ENCODE data around the gene TCEA3.

Gene TCEA3

GRCh38 chr1:23431431-23431830 lies 6.9 kb upstream of the TCEA3 start:
- peaks cover 28% of the 10 kb centered on the region for H3K36me3 ChIP-seq (ENCODE audit: control insufficient read depth, insufficient read depth, low read length)
- H3K9me3 ChIP-seq (ENCODE audit: control insufficient read depth, insufficient read depth, low read length) = no peaks in the 10 kb centered on the region
- no peaks in the 10 kb centered on the region for H3K4me1 ChIP-seq (ENCODE audit: control insufficient read depth, insufficient read depth, low read length)
- no peak overlapping the region for H3K4me3 ChIP-seq (ENCODE audit: low read length)
- no peak for DNase-seq (ENCODE audit: low read depth, low spot score)
- no peak overlapping the region for H3K27ac ChIP-seq (ENCODE audit: low read length)
- H3K27me3 ChIP-seq (ENCODE audit: control insufficient read depth, insufficient read depth, low read length) = peaks cover 2% of the 10 kb centered on the region; the same call in 1 of the 2 replicates
- WGBS (ENCODE audit: insufficient coverage, insufficient read length) = no CpG with 5 or more reads among the region's 5 CpGs

- no peak overlapping the region for H3K27ac ChIP-seq (ENCODE audit: low read length)
- DNase-seq (ENCODE audit: low read depth, low spot score) = no peak
- H3K27me3 ChIP-seq (ENCODE audit: control insufficient read depth, insufficient read depth, low read length) = peaks cover 7% of the 10 kb centered on the region; the same call in 1 of the 2 replicates
- H3K9me3 ChIP-seq (ENCODE audit: control insufficient read depth, insufficient read depth, low read length) = no peaks in the 10 kb centered on the region
- no peaks in the 10 kb centered on the region for H3K4me1 ChIP-seq (ENCODE audit: control insufficient read depth, insufficient read depth, low read length)
- peaks cover 27% of the 10 kb centered on the region for H3K36me3 ChIP-seq (ENCODE audit: control insufficient read depth, insufficient read depth, low read length)
- WGBS (ENCODE audit: insufficient coverage, insufficient read length) = no CpG with 5 or more reads among the region's 12 CpGs
- no peak overlapping the region for H3K4me3 ChIP-seq (ENCODE audit: low read length)
Measured at GRCh38 chr1:23430803-23431202, 6.3 kb upstream of the TCEA3 start.

GRCh38 chr1:23428136-23428905 lies 3.8 kb upstream of the TCEA3 start:
- DNase-seq (ENCODE audit: low read depth, low spot score) = no peak
- peaks cover 13% of the 10 kb centered on the region for H3K36me3 ChIP-seq (ENCODE audit: control insufficient read depth, insufficient read depth, low read length)

GRCh38 chr1:23427550-23427949 lies 3.0 kb upstream of the TCEA3 start:
- WGBS (ENCODE audit: insufficient coverage, insufficient read length) = no CpG with 5 or more reads among the region's 3 CpGs
- H3K4me1 ChIP-seq (ENCODE audit: control insufficient read depth, insufficient read depth, low read length) = peaks cover 2% of the 10 kb centered on the region
- DNase-seq (ENCODE audit: low read depth, low spot score) = no peak
- H3K4me3 ChIP-seq (ENCODE audit: low read length) = no peak overlapping the region
- H3K27ac ChIP-seq (ENCODE audit: low read length) = no peak overlapping the region
- peaks cover 7% of the 10 kb centered on the region; the same call in 1 of the 2 replicates for H3K36me3 ChIP-seq (ENCODE audit: control insufficient read depth, insufficient read depth, low read length)
- peaks cover 34% of the 10 kb centered on the region for H3K27me3 ChIP-seq (ENCODE audit: control insufficient read depth, insufficient read depth, low read length)
- no peaks in the 10 kb centered on the region for H3K9me3 ChIP-seq (ENCODE audit: control insufficient read depth, insufficient read depth, low read length)

More at GRCh38 chr1:23428136-23428905, 3.8 kb upstream of the TCEA3 start:
- peaks cover 1% of the 10 kb centered on the region for H3K4me1 ChIP-seq (ENCODE audit: control insufficient read depth, insufficient read depth, low read length)
- H3K27ac ChIP-seq (ENCODE audit: low read length) = no peak overlapping the region
- H3K27me3 ChIP-seq (ENCODE audit: control insufficient read depth, insufficient read depth, low read length) = peaks cover 26% of the 10 kb centered on the region
- H3K4me3 ChIP-seq (ENCODE audit: low read length) = no peak overlapping the region
- no CpG with 5 or more reads among the region's 2 CpGs for WGBS (ENCODE audit: insufficient coverage, insufficient read length)
- H3K9me3 ChIP-seq (ENCODE audit: control insufficient read depth, insufficient read depth, low read length) = no peaks in the 10 kb centered on the region

- Histone ChIP-seq H3K27me3 (ENCODE audit: control insufficient read depth, insufficient read depth, low read length) (peaks cover 41% of the 10 kb centered on the region), H3K27ac (ENCODE audit: low read length) (no peak overlapping the region), H3K9me3 (ENCODE audit: control insufficient read depth, insufficient read depth, low read length) (no peaks in the 10 kb centered on the region), H3K4me1 (ENCODE audit: control insufficient read depth, insufficient read depth, low read length) (peaks cover 2% of the 10 kb centered on the region), H3K4me3 (ENCODE audit: low read length) (no peak overlapping the region), H3K36me3 (ENCODE audit: control insufficient read depth, insufficient read depth, low read length) (peaks cover 7% of the 10 kb centered on the region; the same call in 1 of the 2 replicates)
- no peak for DNase-seq (ENCODE audit: low read depth, low spot score)
- WGBS (ENCODE audit: insufficient coverage, insufficient read length) = no CpG with 5 or more reads among the region's 2 CpGs
Measured at GRCh38 chr1:23426828-23427227, 2.3 kb upstream of the TCEA3 start.

GRCh38 chr1:23425193-23425494 lies 596 bp upstream of the TCEA3 start:
- WGBS (ENCODE audit: insufficient coverage, insufficient read length) = no CpG with 5 or more reads among the region's 5 CpGs
- Histone ChIP-seq H3K27ac (ENCODE audit: low read length) (no peak overlapping the region), H3K4me1 (ENCODE audit: control insufficient read depth, insufficient read depth, low read length) (peaks cover 2% of the 10 kb centered on the region), H3K9me3 (ENCODE audit: control insufficient read depth, insufficient read depth, low read length) (no peaks in the 10 kb centered on the region), H3K27me3 (ENCODE audit: control insufficient read depth, insufficient read depth, low read length) (peaks cover 57% of the 10 kb centered on the region), H3K4me3 (ENCODE audit: low read length) (no peak overlapping the region), H3K36me3 (ENCODE audit: control insufficient read depth, insufficient read depth, low read length) (0 out of 2 replicates have a peak, but pooled peaks cover 2% of the 10 kb centered on the region)
- DNase-seq (ENCODE audit: low read depth, low spot score) = no peak

- Histone ChIP-seq H3K27me3 (ENCODE audit: control insufficient read depth, insufficient read depth, low read length) (peaks cover 65% of the 10 kb centered on the region), H3K4me1 (ENCODE audit: control insufficient read depth, insufficient read depth, low read length) (peaks cover 2% of the 10 kb centered on the region), H3K4me3 (ENCODE audit: low read length) (peak overlapping the region; percentile 31; the same call in 1 of the 2 replicates), H3K9me3 (ENCODE audit: control insufficient read depth, insufficient read depth, low read length) (no peaks in the 10 kb centered on the region), H3K27ac (ENCODE audit: low read length) (no peak overlapping the region), H3K36me3 (ENCODE audit: control insufficient read depth, insufficient read depth, low read length) (no peaks in the 10 kb centered on the region)
- no peak for DNase-seq (ENCODE audit: low read depth, low spot score)
- WGBS (ENCODE audit: insufficient coverage, insufficient read length) = no CpG with 5 or more reads among the region's 46 CpGs
Measured at GRCh38 chr1:23423415-23424292, 894 bp downstream of the TCEA3 start.

GRCh38 chr1:23422941-23423340 lies 1.6 kb downstream of the TCEA3 start:
- no peaks in the 10 kb centered on the region for H3K36me3 ChIP-seq (ENCODE audit: control insufficient read depth, insufficient read depth, low read length)
- no CpG with 5 or more reads among the region's 6 CpGs for whole genome bisulfite sequencing (ENCODE audit: insufficient coverage, insufficient read length)
- peaks cover 71% of the 10 kb centered on the region for H3K27me3 ChIP-seq (ENCODE audit: control insufficient read depth, insufficient read depth, low read length)
- peaks cover 2% of the 10 kb centered on the region for H3K4me1 ChIP-seq (ENCODE audit: control insufficient read depth, insufficient read depth, low read length)
- no peak for DNase-seq (ENCODE audit: low read depth, low spot score)
- no peak overlapping the region for H3K27ac ChIP-seq (ENCODE audit: low read length)
- no peaks in the 10 kb centered on the region for H3K9me3 ChIP-seq (ENCODE audit: control insufficient read depth, insufficient read depth, low read length)
- H3K4me3 ChIP-seq (ENCODE audit: low read length) = no peak overlapping the region

- Histone ChIP-seq H3K27ac (ENCODE audit: low read length) (no peak overlapping the region), H3K4me1 (ENCODE audit: control insufficient read depth, insufficient read depth, low read length) (peaks cover 2% of the 10 kb centered on the region), H3K9me3 (ENCODE audit: control insufficient read depth, insufficient read depth, low read length) (no peaks in the 10 kb centered on the region), H3K27me3 (ENCODE audit: control insufficient read depth, insufficient read depth, low read length) (peaks cover 77% of the 10 kb centered on the region), H3K4me3 (ENCODE audit: low read length) (no peak overlapping the region), H3K36me3 (ENCODE audit: control insufficient read depth, insufficient read depth, low read length) (no peaks in the 10 kb centered on the region)
- DNase-seq (ENCODE audit: low read depth, low spot score) = no peak
- WGBS (ENCODE audit: insufficient coverage, insufficient read length) = no CpG with 5 or more reads among the region's 15 CpGs
Measured at GRCh38 chr1:23422241-23422877, 2.2 kb downstream of the TCEA3 start.

- Histone ChIP-seq H3K4me1 (ENCODE audit: control insufficient read depth, insufficient read depth, low read length) (peaks cover 2% of the 10 kb centered on the region), H3K27ac (ENCODE audit: low read length) (no peak overlapping the region), H3K27me3 (ENCODE audit: control insufficient read depth, insufficient read depth, low read length) (peaks cover 82% of the 10 kb centered on the region), H3K36me3 (ENCODE audit: control insufficient read depth, insufficient read depth, low read length) (no peaks in the 10 kb centered on the region), H3K4me3 (ENCODE audit: low read length) (no peak overlapping the region), H3K9me3 (ENCODE audit: control insufficient read depth, insufficient read depth, low read length) (no peaks in the 10 kb centered on the region)
- WGBS (ENCODE audit: insufficient coverage, insufficient read length) = no CpG with 5 or more reads among the region's 6 CpGs
- DNase-seq (ENCODE audit: low read depth, low spot score) = no peak
Measured at GRCh38 chr1:23421753-23422240, 2.8 kb downstream of the TCEA3 start.

All from iPS DF 6.9 (cell line).